ENCODE data around the gene FAM234A.

FAM234A gene

GRCh38 chr16:283033-283805, 48.6 kb downstream of the FAM234A start, which contains the start of gene PDIA2:
Gene PDIA2 (plus strand): TSS chr16:283164. CDS start chr16:283170, 6 bp downstream.
- TF ChIP-seq CTCF (IDR thresholded peaks at IDR 0.05; ENCODE audit: low read depth, low read length) (no peak), POLR2A (IDR thresholded peaks at IDR 0.05; ENCODE audit: extremely low read depth, insufficient read length) (no peak), MAX (IDR thresholded peaks at IDR 0.05; ENCODE audit: low read depth, low read length) (no peak), MYC (IDR thresholded peaks at IDR 0.05; ENCODE audit: low read depth, low read length) (no peak)
- DNase-seq (ENCODE audit: low read depth): no peak
- H3K4me3 ChIP-seq (ENCODE audit: low read depth, low read length): no peak within 1 kb of the TSS

GRCh38 chr16:284204-285120, 49.8 kb downstream of the FAM234A start:
- H3K4me3 ChIP-seq (ENCODE audit: low read depth, low read length): no peak overlapping the region
- no peak for TF ChIP-seq POLR2A (IDR thresholded peaks at IDR 0.05; ENCODE audit: extremely low read depth, insufficient read length)
- no peak for TF ChIP-seq MYC (IDR thresholded peaks at IDR 0.05; ENCODE audit: low read depth, low read length)
- TF ChIP-seq MAX (IDR thresholded peaks at IDR 0.05; ENCODE audit: low read depth, low read length): no peak
- no peak for TF ChIP-seq CTCF (IDR thresholded peaks at IDR 0.05; ENCODE audit: low read depth, low read length)
- DNase-seq (ENCODE audit: low read depth): no peak

GRCh38 chr16:285146-286055, 50.8 kb downstream of the FAM234A start:
- no peak for DNase-seq (ENCODE audit: low read depth)
- TF ChIP-seq CTCF (IDR thresholded peaks at IDR 0.05; ENCODE audit: low read depth, low read length) (no peak), MAX (IDR thresholded peaks at IDR 0.05; ENCODE audit: low read depth, low read length) (no peak), POLR2A (IDR thresholded peaks at IDR 0.05; ENCODE audit: extremely low read depth, insufficient read length) (no peak)
- no peak overlapping the region for H3K4me3 ChIP-seq (ENCODE audit: low read depth, low read length)

- H3K4me3 ChIP-seq (ENCODE audit: low read depth, low read length): no peak overlapping the region
- DNase-seq (ENCODE audit: low read depth): no peak
- TF ChIP-seq MAX (IDR thresholded peaks at IDR 0.05; ENCODE audit: low read depth, low read length) (no peak), CTCF (IDR thresholded peaks at IDR 0.05; ENCODE audit: low read depth, low read length) (no peak), POLR2A (IDR thresholded peaks at IDR 0.05; ENCODE audit: extremely low read depth, insufficient read length) (no peak), MYC (IDR thresholded peaks at IDR 0.05; ENCODE audit: low read depth, low read length) (no peak)
Observed at GRCh38 chr16:286491-287297, 52.1 kb downstream of the FAM234A start.
